Osteocyte (in vitro differentiated cells): ENCODE measurements around the gene GNAZ. TPM values are rescaled to one million over a fixed set of nuclear protein-coding genes. Genes with fewer than 3 reads are reported as not detected.
A peak's percentile ranks its signal among the peaks of the same experiment; 100 is the strongest.

Experiments
- DNase-seq: peaks from one replicate; pipeline ENCODE4 v3.0.0; 2021; ENCODE audit warnings: mixed read lengths; ENCODE audit not compliant: unreplicated experiment; ENCODE audit errors: extremely low spot score
- H3K27ac Mint-ChIP-seq: one replicate; pipeline ENCODE4 v1.8.0; 2021; ENCODE audit warnings: mild to moderate bottlenecking, mixed read lengths; ENCODE audit not compliant: unreplicated experiment
- H3K27me3 Mint-ChIP-seq: one replicate; pipeline ENCODE4 v1.8.0; 2021; ENCODE audit warnings: mixed read lengths; ENCODE audit not compliant: unreplicated experiment
- H3K36me3 Mint-ChIP-seq: one replicate; pipeline ENCODE4 v1.8.0; 2021; ENCODE audit warnings: mixed read lengths; ENCODE audit not compliant: unreplicated experiment
- H3K4me1 Mint-ChIP-seq: one replicate; pipeline ENCODE4 v1.8.0; 2021; ENCODE audit warnings: mixed read lengths; ENCODE audit not compliant: unreplicated experiment
- H3K4me3 Mint-ChIP-seq: one replicate; pipeline ENCODE4 v1.8.0; 2021; ENCODE audit warnings: mild to moderate bottlenecking, moderate library complexity, mixed read lengths; ENCODE audit not compliant: unreplicated experiment
- H3K9me3 Mint-ChIP-seq: one replicate; pipeline ENCODE4 v1.8.0; 2021; ENCODE audit warnings: mixed read lengths; ENCODE audit not compliant: unreplicated experiment
- total RNA-seq: library from RNA; stranded (reverse); gene quantifications from 2 replicates; pipeline ENCODE4 v1.2.1, GENCODE V29; 2021
- TF ChIP-seq, protein P1 (sequence below): fragments of 200-600 bp; sonication (generic); IDR thresholded peaks from 2 replicates; pipeline ENCODE4 v1.5.0; 2021; ENCODE audit warnings: antibody characterized with exemption, mild to moderate bottlenecking, moderate library complexity

The GNAZ gene
- total RNA-seq, 1 donor from 2014 or later: 2.9 TPM

DNA sequence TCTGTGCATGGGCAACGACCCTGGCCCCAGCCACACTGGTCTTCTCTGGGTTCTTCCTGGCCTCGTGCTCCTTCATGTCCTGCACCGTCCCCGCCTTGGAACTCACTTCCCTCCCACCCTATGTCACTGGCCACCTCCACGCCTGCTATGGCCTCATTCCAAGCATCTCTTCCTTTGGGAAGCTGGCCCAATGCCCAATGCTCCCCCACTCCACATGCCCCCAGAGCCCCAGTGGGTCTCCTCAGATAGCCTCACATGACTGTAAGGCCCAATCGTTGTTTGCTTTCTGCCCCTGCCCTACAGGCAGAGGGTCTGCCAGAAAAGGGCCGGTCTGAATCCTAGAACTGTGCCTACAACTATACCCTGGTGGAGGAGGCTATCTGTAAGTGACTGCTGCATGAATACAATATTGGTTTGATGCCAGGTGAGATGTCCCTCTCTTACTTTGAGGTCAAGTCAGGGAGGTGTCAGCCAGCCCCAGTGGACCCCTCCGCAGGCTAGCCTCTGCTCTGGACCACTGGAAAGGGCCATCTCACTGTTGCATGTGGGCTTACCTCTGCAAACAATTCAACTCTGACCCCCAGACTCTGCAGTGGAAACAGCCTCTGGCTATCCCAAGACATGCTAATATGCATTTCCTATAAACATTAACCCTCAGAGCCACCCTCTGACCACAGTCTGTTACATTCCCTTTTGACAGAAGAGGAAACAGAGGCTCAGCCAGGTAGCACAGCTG, 2.1 kb upstream of the GNAZ start:
- H3K9me3 Mint-ChIP-seq: no peaks in the 10 kb centered on the region
- TF ChIP-seq, protein P1, sequence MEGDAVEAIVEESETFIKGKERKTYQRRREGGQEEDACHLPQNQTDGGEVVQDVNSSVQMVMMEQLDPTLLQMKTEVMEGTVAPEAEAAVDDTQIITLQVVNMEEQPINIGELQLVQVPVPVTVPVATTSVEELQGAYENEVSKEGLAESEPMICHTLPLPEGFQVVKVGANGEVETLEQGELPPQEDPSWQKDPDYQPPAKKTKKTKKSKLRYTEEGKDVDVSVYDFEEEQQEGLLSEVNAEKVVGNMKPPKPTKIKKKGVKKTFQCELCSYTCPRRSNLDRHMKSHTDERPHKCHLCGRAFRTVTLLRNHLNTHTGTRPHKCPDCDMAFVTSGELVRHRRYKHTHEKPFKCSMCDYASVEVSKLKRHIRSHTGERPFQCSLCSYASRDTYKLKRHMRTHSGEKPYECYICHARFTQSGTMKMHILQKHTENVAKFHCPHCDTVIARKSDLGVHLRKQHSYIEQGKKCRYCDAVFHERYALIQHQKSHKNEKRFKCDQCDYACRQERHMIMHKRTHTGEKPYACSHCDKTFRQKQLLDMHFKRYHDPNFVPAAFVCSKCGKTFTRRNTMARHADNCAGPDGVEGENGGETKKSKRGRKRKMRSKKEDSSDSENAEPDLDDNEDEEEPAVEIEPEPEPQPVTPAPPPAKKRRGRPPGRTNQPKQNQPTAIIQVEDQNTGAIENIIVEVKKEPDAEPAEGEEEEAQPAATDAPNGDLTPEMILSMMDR: no peak
- H3K27me3 Mint-ChIP-seq: no peaks in the 10 kb centered on the region
- DNase-seq: peak; percentile 69
- peaks cover 15% of the 10 kb centered on the region for H3K4me1 Mint-ChIP-seq
- H3K27ac Mint-ChIP-seq: no peak overlapping the region
- H3K4me3 Mint-ChIP-seq: no peak overlapping the region
- no peaks in the 10 kb centered on the region for H3K36me3 Mint-ChIP-seq

DNA sequence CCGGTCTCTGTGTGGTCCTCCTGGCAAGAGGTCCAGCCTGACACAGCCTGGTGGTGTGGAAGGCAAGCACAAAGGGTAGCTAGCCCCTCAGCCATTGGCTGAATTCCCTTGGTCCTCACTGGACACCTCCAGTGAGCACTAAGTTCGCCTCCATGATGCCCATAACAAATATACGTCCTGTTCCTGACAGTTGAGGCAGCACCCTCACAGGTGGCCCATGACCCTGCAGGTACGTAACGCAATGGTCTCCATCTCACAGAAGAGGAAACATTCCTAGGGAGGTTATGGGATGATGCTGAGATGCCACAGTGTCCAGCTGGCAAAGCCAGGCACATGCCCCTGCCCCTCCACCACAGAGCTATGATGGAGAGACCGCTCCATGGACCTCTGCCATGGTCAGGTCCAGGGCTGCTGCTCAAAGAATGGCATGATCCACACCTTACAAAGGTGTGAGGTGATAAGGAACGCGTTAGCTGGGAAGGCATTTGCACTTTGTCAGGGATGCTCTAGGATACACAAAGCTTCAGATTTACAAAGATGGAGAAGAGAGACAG, 1.4 kb upstream of the GNAZ start:
- Mint-ChIP-seq H3K36me3 (no peaks in the 10 kb centered on the region), H3K27ac (no peak overlapping the region), H3K4me3 (peak overlapping the region; percentile 26), H3K4me1 (peaks cover 15% of the 10 kb centered on the region), H3K9me3 (no peaks in the 10 kb centered on the region), H3K27me3 (no peaks in the 10 kb centered on the region)
- TF ChIP-seq, protein P1: no peak
- no peak for DNase-seq

DNA sequence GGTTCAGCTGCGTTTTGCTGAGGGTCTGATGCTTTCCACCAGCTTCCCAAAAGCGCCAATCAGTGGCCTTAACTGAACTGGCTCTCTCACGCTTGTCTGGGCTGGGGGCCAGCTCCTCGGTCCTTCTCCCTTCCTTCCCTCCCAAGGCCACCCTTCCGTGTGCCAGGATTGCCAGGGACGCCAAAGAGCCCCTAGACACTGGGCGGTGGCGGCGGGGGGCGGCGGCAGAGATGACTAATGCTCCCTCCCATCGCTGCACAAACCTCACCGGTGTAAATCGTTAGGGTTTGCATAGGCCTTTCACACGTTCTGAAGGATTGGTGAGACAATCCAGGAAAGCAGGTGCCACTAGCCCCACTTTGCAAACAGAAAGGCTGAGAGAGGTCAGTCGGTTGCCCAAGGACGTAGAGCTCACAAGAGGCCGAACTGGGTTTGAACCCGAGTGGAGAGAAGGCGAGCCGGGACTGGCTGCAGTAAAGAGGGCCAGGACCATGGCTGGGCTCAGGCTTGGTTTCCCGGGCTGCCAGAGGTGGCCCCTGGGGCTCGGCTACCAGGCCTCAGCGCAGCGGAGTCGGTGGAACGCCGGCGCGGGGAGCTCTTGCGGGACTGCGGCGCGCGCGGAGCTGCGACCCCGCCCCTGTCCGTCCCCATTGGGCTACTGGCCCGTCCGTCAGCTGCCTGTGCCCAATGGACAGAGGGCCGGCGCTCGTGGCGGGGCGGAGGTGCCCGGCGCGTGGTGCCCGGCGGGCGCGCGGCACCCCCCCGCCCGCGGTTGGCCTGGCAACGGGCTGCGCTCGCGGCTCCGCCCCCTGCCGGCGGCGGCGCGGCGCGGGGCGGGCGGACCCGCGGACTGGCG, 589 bp upstream of the GNAZ start:
- TF ChIP-seq, protein P1: no peak
- Mint-ChIP-seq H3K27me3 (no peaks in the 10 kb centered on the region), H3K4me1 (peaks cover 15% of the 10 kb centered on the region), H3K36me3 (no peaks in the 10 kb centered on the region), H3K4me3 (peak overlapping the region; percentile 79), H3K27ac (no peak overlapping the region), H3K9me3 (no peaks in the 10 kb centered on the region)
- peak; percentile 96 for DNase-seq

DNA sequence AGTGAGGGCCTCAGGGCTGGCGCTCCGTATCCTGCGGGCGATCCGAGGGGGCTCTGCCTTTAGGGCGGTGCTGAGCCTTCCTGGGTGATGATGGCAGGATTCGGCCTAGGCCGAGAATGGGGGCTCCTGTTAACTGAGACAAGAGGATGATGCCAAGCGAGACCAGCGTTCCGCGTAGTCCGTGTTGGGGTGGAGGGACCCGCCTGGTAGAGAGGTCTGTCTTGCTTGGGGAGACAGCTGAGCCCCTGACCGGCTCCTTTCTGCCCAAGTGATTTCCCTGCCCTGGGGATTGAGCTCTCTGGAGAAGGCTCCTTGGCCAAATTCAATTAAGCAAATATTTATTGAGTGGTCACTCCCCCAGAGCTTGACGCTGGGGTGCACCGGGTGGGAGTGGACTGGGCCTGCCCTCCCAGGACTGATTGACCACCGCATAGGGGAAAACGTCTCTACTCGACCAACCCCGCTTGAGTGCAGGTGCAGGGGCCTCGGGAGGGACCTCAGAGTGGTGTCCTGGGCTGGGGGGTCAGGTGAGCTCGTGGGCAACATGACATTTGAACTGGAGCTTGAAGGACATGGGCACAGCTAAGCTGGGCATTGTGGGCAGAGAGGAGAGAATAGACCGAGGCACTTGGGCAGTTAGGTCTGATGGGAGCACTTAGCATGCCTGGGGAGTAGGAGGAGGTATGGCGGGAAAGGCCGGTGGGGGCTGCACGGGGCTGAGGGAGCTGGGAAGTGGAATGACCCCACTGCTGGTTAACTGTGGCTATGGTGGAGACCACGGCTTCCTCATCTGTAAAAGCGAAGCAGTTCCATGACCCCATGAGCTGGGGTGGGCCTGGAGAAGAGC, 1.1 kb downstream of the GNAZ start:
- Mint-ChIP-seq H3K27ac (no peak overlapping the region), H3K4me1 (peaks cover 15% of the 10 kb centered on the region)

More for the DNA sequence above, 1.1 kb downstream of the GNAZ start:
- no peak for DNase-seq
- Mint-ChIP-seq H3K4me3 (peak overlapping the region; percentile 64), H3K27me3 (no peaks in the 10 kb centered on the region), H3K9me3 (no peaks in the 10 kb centered on the region), H3K36me3 (no peaks in the 10 kb centered on the region)
- TF ChIP-seq, protein P1: no peak
